IPS-NIHi7 (cell line): Measurements from ENCODE around the gene APOL4.
"Not testable (repeated sequence)": the region's sequence is repeated elsewhere in the genome, so short reads cannot be mapped to it uniquely, and the experiment has no call there.

Experiments
- DNase-seq: peaks from one replicate; pipeline ENCODE4 v3.0.0; 2012; ENCODE audit warnings: mixed read lengths; ENCODE audit errors: extremely low spot score

The APOL4 gene

GRCh38 chr22:36153501-36154422 lies 47.8 kb downstream of the APOL4 start:
- no peak for DNase-seq

GRCh38 chr22:36152821-36153220 lies 48.8 kb downstream of the APOL4 start:
- not testable (repeated sequence) for DNase-seq

DNA sequence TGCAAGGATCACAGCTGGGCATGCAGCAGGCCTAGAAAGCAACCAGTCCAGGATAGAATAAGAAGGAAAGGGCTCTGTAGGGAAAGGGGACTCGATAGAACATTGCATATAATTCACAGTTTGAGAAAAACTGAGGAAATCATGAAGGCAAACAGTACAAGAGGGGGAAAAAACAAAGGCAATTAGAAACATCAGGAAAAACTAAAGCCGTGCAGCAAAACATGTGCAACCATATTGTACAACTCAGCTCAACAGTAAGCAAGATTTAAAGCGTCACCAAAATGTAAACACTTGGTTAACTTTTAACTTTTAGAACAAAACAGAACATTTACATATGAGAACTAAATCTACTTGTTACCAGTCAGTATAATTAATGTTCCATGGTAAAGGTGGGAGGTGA lies 49.5 kb downstream of the APOL4 start:
- no peak for DNase-seq

- no peak for DNase-seq
These were observed 50.5 kb downstream of the APOL4 start for GRCh38 chr22:36151006-36151595.

- DNase-seq, result no peak
These were observed 52.2 kb downstream of the APOL4 start for GRCh38 chr22:36149441-36149840.

GRCh38 chr22:36148411-36148810 lies 53.2 kb downstream of the APOL4 start:
- DNase-seq, result no peak

DNA sequence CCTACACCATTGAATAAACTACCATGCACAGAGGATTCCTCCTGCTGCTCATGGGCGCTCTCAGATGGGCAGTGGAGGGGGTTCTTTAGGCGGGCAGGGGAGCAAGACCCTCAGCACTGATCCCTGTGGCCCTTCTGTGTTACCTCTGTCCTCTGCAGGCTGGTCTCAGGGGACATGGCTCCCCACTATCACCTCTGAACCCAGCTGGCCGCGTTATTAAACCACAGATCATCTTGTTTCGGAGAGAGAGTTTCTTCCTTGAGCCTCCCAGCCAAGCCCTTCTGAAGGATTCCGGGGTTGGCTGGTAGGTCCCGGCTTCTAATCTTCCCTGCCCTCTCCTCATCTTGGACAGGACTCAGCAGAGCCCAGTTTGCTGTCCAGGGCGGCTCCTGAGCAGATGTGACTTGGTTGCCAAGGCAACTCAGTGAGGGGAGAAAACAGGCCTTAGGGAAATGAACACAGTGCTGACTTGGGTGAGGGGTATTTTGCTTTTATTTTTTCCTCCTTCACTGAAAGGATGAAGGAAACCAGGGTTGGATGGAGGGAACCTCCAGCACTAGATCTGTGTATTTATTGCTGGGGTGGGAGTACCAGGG lies 54.3 kb downstream of the APOL4 start:
- DNase-seq, result no peak

DNA sequence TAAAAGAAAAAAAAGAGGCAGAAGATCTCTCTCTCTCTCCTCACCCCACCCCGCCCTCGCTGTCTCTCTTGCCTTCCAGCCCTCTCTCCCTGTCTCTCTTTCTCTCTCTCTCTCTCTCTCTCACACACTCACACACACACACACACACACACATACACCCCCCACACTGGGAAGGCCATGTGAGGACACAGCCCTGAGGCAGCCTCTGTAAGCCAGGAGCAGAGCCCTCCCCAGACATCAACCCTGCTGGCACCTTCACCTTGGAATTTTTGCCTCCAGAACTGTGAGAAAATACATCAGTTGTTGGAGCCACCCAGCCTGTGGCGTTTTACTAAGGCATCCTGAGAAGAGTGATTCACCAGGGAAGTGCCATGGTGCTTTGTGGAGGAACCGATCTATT lies 55.7 kb downstream of the APOL4 start:
- DNase-seq, result no peak

DNA sequence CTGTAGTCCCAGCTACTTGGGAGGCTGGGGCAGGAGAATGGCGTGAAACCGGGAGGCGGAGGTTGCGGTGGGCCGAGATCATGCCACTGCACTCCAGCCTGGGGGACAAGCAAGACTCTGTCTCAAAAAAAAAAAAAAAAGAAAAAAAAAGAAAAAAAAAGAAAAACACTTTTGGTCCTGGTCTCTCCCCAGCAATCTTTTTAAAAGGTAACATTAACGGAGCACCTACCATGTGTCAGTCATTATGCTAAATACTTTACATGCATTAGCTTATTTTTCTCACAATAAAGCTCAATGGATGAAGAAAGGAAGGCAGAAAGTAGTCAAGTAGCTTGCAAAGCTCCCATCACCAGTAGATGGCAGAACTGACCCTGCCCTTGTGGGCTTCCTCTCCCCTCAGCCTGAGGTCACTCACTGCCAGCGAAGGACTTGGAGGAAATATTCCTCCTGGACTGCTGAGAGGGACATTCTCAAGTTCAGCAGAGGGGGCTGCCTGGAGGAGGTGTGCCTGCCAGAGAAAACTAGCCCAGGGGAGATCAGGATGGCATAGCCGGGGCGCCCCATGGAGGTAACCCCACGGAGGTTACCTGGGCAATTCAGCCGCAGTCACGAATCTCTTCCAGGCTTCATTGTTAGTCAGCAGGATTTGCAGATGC lies 56.6 kb downstream of the APOL4 start:
- DNase-seq, result peak; percentile 71

DNA sequence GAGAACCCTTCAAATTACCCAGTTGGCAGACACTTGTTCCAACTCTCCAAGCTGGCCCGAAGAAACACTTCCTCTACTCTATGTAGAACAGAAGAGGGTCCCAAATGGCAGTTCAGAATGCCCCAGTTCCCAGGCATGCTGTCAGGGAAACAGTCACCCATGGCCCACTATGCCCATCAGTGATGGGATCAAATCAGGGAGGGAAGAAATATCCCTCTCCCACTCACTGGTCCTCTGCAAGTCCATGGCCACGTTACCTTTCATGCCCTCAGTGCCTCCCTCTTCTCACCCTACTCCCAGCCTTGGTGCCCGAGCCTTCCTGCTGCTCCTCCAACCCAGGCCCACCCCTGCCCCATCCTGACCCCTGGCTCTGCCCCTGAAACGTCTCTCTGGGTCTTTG lies 57.7 kb downstream of the APOL4 start:
- no peak for DNase-seq

- DNase-seq, result no peak
These were observed 58.4 kb downstream of the APOL4 start for GRCh38 chr22:36143066-36143815.

DNA sequence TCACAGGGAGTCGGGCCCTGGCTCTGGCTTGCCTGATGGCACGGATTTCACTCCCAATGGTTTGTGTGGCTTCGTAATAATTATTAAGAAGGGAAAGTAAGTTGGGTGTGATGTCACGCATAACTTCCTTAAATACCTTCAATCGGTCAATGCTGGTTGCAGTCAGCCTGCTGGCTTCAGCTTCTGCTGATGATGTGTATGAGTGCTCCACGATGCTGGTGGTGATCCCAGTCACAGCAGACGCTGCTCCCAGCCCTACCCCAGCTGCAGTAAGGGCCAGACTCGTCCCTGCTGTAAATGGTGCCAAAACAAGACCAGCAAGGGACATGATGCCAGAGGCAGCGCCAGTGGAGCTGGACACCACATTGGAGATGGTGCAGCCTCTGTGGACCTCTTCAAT lies 60.1 kb downstream of the APOL4 start:
- no peak for DNase-seq
